GM12801 (cell line): ENCODE measurements around the gene DUSP15.

Source experiments
- CTCF ChIP-seq: IDR thresholded peaks from one replicate; pipeline ENCODE4 v1.5.1; 2011; ENCODE audit warnings: control low read depth; ENCODE audit not compliant: insufficient read length; ENCODE audit errors: extremely low read depth

Gene DUSP15

GRCh38 chr20:31913431-31914157 lies 43.3 kb upstream of the DUSP15 start:
- no peak for TF ChIP-seq CTCF

GRCh38 chr20:31910071-31910803 lies 39.9 kb upstream of the DUSP15 start:
- TF ChIP-seq CTCF: no peak

DNA sequence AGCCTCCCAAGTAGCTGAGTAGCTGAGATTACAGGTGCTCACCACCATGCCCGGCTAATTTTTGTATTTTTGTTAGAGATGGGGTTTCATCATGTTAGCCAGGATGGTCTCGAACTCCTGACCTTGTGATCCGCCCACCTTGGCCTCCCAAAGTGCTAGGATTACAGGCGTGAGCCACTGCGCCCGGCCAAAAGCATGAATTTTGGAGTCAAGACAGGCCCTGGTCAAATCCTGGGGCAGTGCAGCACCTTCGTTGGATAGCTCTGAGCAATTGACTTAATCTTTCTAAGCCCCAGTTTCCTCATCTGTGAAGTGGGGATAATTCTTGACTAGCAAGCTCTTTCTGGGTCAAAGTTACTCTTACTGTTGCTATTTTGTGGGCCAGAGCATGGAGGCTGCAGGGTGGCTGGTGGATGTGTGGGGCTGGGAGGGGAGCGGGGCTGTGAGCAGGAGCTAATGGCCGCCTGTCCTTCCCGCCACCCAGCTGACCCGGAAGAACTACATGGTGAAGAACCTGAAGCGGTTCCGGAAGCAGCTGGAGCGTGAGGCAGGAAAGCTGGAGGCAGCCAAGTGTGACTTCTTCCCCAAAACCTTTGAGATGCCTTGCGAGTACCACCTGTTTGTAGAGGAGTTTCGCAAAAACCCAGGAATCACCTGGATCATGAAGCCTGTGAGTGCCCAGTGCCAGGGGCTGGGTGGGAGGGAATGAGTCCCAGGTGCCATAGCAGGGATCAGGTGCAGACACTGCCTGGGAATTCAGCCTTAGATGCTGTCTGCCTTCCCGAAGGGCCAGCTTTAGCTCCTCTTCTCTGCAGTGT lies 39.1 kb upstream of the DUSP15 start:
- no peak for TF ChIP-seq CTCF

GRCh38 chr20:31908424-31908823 lies 38.1 kb upstream of the DUSP15 start:
- TF ChIP-seq CTCF: no peak

GRCh38 chr20:31908016-31908415 lies 37.7 kb upstream of the DUSP15 start:
- TF ChIP-seq CTCF: no peak

GRCh38 chr20:31907046-31907445 lies 36.7 kb upstream of the DUSP15 start:
- no peak for TF ChIP-seq CTCF

DNA sequence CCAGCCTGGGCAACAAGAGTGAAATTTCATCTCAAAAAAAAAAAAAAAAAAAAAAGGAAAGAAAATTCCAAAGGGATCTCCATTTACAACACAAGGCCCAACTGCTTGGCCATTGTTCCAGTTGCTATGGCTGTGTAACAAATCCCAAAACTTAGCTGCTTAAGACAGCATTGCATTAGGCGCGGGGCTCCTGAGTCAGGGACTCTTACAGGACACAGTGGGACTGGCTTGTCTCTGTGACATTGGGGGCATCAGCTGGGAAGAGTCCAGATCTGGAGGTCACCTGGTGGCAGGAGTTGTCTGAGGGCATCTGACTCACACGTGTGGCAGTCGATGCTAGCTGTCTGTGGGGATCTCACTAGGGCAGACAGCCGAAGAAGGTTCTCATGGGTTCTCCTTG lies 35.7 kb upstream of the DUSP15 start:
- TF ChIP-seq CTCF: no peak
